NB4 (cell line): ENCODE results near the gene EME1.

Experiments
- MYC ChIP-seq: IDR thresholded peaks from 2 replicates; pipeline ENCODE4 v1.6.1; 2011; ENCODE audit warnings: low read depth, low read length
- POLR2A ChIP-seq: IDR thresholded peaks from 2 replicates; pipeline ENCODE4 v1.6.1; 2011; ENCODE audit warnings: mild to moderate bottlenecking; ENCODE audit not compliant: insufficient read length; ENCODE audit errors: extremely low read depth
- TF ChIP-seq, protein P1 (sequence below): IDR thresholded peaks from one replicate; pipeline ENCODE4 v1.5.1; 2012; ENCODE audit warnings: low read depth, low read length
- TF ChIP-seq, protein P2 (sequence below): IDR thresholded peaks from 2 replicates; pipeline ENCODE4 v1.6.1; 2011; ENCODE audit warnings: low read depth, low read length

DNA sequence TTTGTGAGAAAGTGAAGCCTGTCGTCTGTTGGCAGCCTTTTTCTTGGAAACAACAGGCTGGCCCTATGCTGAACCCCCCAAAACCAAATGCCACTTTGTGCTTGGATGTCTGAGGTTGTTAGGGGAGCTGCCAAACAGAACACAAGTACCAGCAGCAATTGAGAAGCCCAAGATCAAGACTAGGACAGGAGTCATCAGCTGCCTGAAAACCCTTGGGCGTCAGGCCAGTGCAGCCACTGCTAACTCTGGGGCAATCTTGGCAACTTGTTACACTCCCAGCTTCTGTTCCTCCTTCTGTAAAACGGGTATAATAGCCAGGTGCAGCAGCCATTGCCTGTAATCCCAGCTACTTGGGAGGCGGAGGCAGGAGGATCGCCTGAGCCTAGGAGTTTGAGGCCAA lies 33.5 kb downstream of the EME1 start:
- TF ChIP-seq, protein P1, sequence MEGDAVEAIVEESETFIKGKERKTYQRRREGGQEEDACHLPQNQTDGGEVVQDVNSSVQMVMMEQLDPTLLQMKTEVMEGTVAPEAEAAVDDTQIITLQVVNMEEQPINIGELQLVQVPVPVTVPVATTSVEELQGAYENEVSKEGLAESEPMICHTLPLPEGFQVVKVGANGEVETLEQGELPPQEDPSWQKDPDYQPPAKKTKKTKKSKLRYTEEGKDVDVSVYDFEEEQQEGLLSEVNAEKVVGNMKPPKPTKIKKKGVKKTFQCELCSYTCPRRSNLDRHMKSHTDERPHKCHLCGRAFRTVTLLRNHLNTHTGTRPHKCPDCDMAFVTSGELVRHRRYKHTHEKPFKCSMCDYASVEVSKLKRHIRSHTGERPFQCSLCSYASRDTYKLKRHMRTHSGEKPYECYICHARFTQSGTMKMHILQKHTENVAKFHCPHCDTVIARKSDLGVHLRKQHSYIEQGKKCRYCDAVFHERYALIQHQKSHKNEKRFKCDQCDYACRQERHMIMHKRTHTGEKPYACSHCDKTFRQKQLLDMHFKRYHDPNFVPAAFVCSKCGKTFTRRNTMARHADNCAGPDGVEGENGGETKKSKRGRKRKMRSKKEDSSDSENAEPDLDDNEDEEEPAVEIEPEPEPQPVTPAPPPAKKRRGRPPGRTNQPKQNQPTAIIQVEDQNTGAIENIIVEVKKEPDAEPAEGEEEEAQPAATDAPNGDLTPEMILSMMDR: no peak
- no peak for TF ChIP-seq POLR2A
- TF ChIP-seq, protein P2, sequence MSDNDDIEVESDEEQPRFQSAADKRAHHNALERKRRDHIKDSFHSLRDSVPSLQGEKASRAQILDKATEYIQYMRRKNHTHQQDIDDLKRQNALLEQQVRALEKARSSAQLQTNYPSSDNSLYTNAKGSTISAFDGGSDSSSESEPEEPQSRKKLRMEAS: no peak
- TF ChIP-seq MYC: no peak
